GM11168 (cell line): ENCODE results near the gene ORC4.
"Not testable (repeated sequence)": the region's sequence is repeated elsewhere in the genome, so short reads cannot be mapped to it uniquely, and the experiment has no call there.

Experiments used
- in situ Hi-C: fragments of 300-500 bp; cut with MboI; formaldehyde crosslinking; loops from one replicate; pipeline ENCODE4 v1.12.0; 2022; ENCODE audit warnings: low sequenced_read_pairs; ENCODE audit not compliant: unreplicated experiment

Gene ORC4

GRCh38 chr2:148021059-148021861 is 723 bp upstream of the ORC4 start, which contains the start of gene MBD5:
Gene MBD5 (plus strand): TSS chr2:148021091.
- in situ Hi-C loops: no loop called here

GRCh38 chr2:148014616-148015015 is 5.9 kb downstream of the ORC4 start:
- in situ Hi-C loops: no loop called here

GRCh38 chr2:148013876-148014275 is 6.7 kb downstream of the ORC4 start:
- in situ Hi-C loops: no loop called here

GRCh38 chr2:148008411-148008810 is 12.1 kb downstream of the ORC4 start:
- in situ Hi-C loops: not testable (repeated sequence)

GRCh38 chr2:148007219-148007900 is 13.2 kb downstream of the ORC4 start:
- in situ Hi-C loops: no loop called here

GRCh38 chr2:148006249-148007007 is 14.1 kb downstream of the ORC4 start:
- in situ Hi-C loops: no loop called here

- in situ Hi-C loops: not testable (repeated sequence)
These were observed 18.1 kb downstream of the ORC4 start for GRCh38 chr2:148002420-148002819.

GRCh38 chr2:148000095-148000494 is 20.4 kb downstream of the ORC4 start:
- in situ Hi-C loops: no loop called here

- in situ Hi-C loops: no loop called here
These were observed 21.4 kb downstream of the ORC4 start for GRCh38 chr2:147999126-147999525.

- in situ Hi-C loops: no loop called here
These were observed 22.3 kb downstream of the ORC4 start for GRCh38 chr2:147998203-147998602.

- in situ Hi-C loops: no loop called here
These were observed 23.7 kb downstream of the ORC4 start for GRCh38 chr2:147996828-147997227.

- in situ Hi-C loops: not testable (repeated sequence)
These were observed 25.6 kb downstream of the ORC4 start for GRCh38 chr2:147994965-147995364.

GRCh38 chr2:147989809-147990403 is 30.6 kb downstream of the ORC4 start:
- in situ Hi-C loops: loop anchor here (10.0 kb wide), 1 partner anchor 525 kb away; no protein-coding TSS in a partner anchor

GRCh38 chr2:147989102-147989501 is 31.4 kb downstream of the ORC4 start:
- in situ Hi-C loops: loop anchor here (10.0 kb wide), 1 partner anchor 526 kb away; no protein-coding TSS in a partner anchor

- in situ Hi-C loops: loop anchor here (10.0 kb wide), 1 partner anchor 534 kb away; no protein-coding TSS in a partner anchor
These were observed 39.5 kb downstream of the ORC4 start for GRCh38 chr2:147980940-147981528.

- in situ Hi-C loops: no loop called here
These were observed 42.9 kb downstream of the ORC4 start for GRCh38 chr2:147977679-147978078.

GRCh38 chr2:147976102-147976501 is 44.4 kb downstream of the ORC4 start:
- in situ Hi-C loops: no loop called here

- in situ Hi-C loops: loop anchor here (25.0 kb wide), 1 partner anchor 1019 kb away; no protein-coding TSS in a partner anchor
These were observed 52.0 kb downstream of the ORC4 start for GRCh38 chr2:147968571-147968970.

- in situ Hi-C loops: loop anchor here (25.0 kb wide), 1 partner anchor 1035 kb away; no protein-coding TSS in a partner anchor
These were observed 68.4 kb downstream of the ORC4 start for GRCh38 chr2:147952118-147952517.

- in situ Hi-C loops: no loop called here
These were observed 74.9 kb downstream of the ORC4 start for GRCh38 chr2:147945660-147946059.
